Liver (tissue), 9 donors: ENCODE results near the gene RINT1. TPM values are rescaled to one million over a fixed set of nuclear protein-coding genes. Genes with fewer than 3 reads are reported as not detected.
A peak's percentile ranks its signal among the peaks of the same experiment; 100 is the strongest.

Experiments used
- DNase-seq: peaks from one replicate; pipeline ENCODE4 v3.0.0-alpha.2; 2017; ENCODE audit warnings: low spot score
- H3K27ac ChIP-seq, 2 donors: one replicate each; pipeline ENCODE4 v1.7.0; 2013; ENCODE audit warnings: inconsistent platforms in 2 of 2, low read length in 2 of 2, control low read depth in 1 of 2, low read depth in 1 of 2, mild to moderate bottlenecking in 1 of 2
- H3K27me3 ChIP-seq, 4 donors: one replicate each; pipeline versions ENCODE4 v1.6.1 to v1.7.0; 2013; ENCODE audit warnings: low read length in 3 of 4, inconsistent platforms in 1 of 4, mild to moderate bottlenecking in 1 of 4, moderate library complexity in 1 of 4; ENCODE audit not compliant: control insufficient read depth in 4 of 4, insufficient read depth in 4 of 4
- H3K36me3 ChIP-seq, 4 donors: one replicate each; pipeline versions ENCODE4 v1.6.1 to v1.7.0; 2013; ENCODE audit warnings: low read length in 3 of 4, mild to moderate bottlenecking in 3 of 4, low read depth in 1 of 4, moderate library complexity in 1 of 4; ENCODE audit not compliant: control insufficient read depth in 4 of 4, insufficient read depth in 3 of 4
- H3K4me1 ChIP-seq, 4 donors: one replicate each; pipeline versions ENCODE4 v1.6.1 to v1.7.0; 2013; ENCODE audit warnings: low read length in 3 of 4, mild to moderate bottlenecking in 3 of 4, moderate library complexity in 1 of 4; ENCODE audit not compliant: control insufficient read depth in 4 of 4, insufficient read depth in 4 of 4
- H3K4me3 ChIP-seq, 3 donors: one replicate each; pipeline versions ENCODE4 v1.6.1 to v1.7.0; 2013; ENCODE audit warnings: low read length in 3 of 3, control low read depth in 1 of 3, low read depth in 1 of 3, mild to moderate bottlenecking in 1 of 3
- H3K9ac ChIP-seq, 2 donors: one replicate each; pipeline ENCODE4 v1.7.0; 2013; ENCODE audit warnings: low read length in 2 of 2, mild to moderate bottlenecking in 2 of 2, moderate library complexity in 2 of 2, control low read depth in 1 of 2, low read depth in 1 of 2
- H3K9me3 ChIP-seq, 4 donors: one replicate each; pipeline versions ENCODE4 v1.6.1 to v1.7.0; 2013; ENCODE audit warnings: low read length in 3 of 4; ENCODE audit not compliant: control insufficient read depth in 4 of 4
- FOXA1 ChIP-seq: IDR thresholded peaks from 2 replicates; pipeline ENCODE4 v1.6.1; 2016; ENCODE audit warnings: antibody characterized with exemption
- FOXA2 ChIP-seq: IDR thresholded peaks from 2 replicates; pipeline ENCODE4 v1.6.1; 2016; ENCODE audit warnings: antibody characterized with exemption
- HNF4G ChIP-seq: IDR thresholded peaks from 2 replicates; pipeline ENCODE4 v1.6.1; 2016; ENCODE audit warnings: antibody characterized with exemption
- JUND ChIP-seq, 2 donors: IDR thresholded peaks; 2 replicates each; pipeline ENCODE4 v1.6.1; 2016; ENCODE audit warnings: antibody characterized with exemption in 2 of 2
- NR2F2 ChIP-seq: IDR thresholded peaks from 2 replicates; pipeline ENCODE4 v1.6.1; 2016; ENCODE audit warnings: antibody characterized with exemption
- RAD21 ChIP-seq, 2 donors: IDR thresholded peaks; 2 replicates each; pipeline ENCODE4 v1.6.1; 2016; ENCODE audit warnings: antibody characterized with exemption in 2 of 2, mild to moderate bottlenecking in 2 of 2
- RXRA ChIP-seq, 2 donors: IDR thresholded peaks; 2 replicates each; pipeline ENCODE4 v1.6.1; 2017 to 2018; ENCODE audit warnings: antibody characterized with exemption in 2 of 2, mild to moderate bottlenecking in 1 of 2
- SP1 ChIP-seq: IDR thresholded peaks from 2 replicates; pipeline ENCODE4 v1.6.1; 2018; ENCODE audit warnings: antibody characterized with exemption, mild to moderate bottlenecking
- YY1 ChIP-seq: IDR thresholded peaks from 2 replicates; pipeline ENCODE4 v1.6.1; 2016; ENCODE audit warnings: antibody characterized with exemption, mild to moderate bottlenecking
- WGBS: extraction: QIAGEN DNeasy Blood & Tissue Kit; methylation state at CpG from one replicate; pipeline ENCODE4 v1.1.7; 2013; 5-methylcytosine and 5-hydroxymethylcytosine counted together
- polyA plus RNA-seq, 2 donors: library from polyadenylated mRNA; stranded (reverse) in 1 of 2; unstranded in 1 of 2; fragments of 200-250 nt in 1 of 2; fragments of >200 nt in 1 of 2; fragmentation: Nextera tagmentation in 1 of 2; extraction: Ambion mirVana in 1 of 2; gene quantifications; one replicate each; pipeline versions ENCODE4 v1.2.1 to v1.2.3, GENCODE V29; 2013 to 2015
- total RNA-seq, 2 donors: library from RNA; depleted of rRNA; stranded (reverse); fragments of >200 nt; gene quantifications; one replicate each; pipeline ENCODE4 v1.2.3, GENCODE V29; 2014
- TF ChIP-seq, protein P1 (sequence below): IDR thresholded peaks from 2 replicates; pipeline ENCODE4 v1.6.1; 2016; ENCODE audit warnings: antibody characterized with exemption
- TF ChIP-seq, protein P2 (sequence below): IDR thresholded peaks from 2 replicates; pipeline ENCODE4 v1.6.1; 2016; ENCODE audit warnings: antibody characterized with exemption
- donor health status: healthy.
- donor health status: healthy.
- donor health status: healthy.
- donor health status: healthy.
- donor health status: healthy.

The RINT1 gene
- total and polyA plus RNA-seq, 4 donors: 4.5 to 10.9 (median 7.2) TPM

DNA sequence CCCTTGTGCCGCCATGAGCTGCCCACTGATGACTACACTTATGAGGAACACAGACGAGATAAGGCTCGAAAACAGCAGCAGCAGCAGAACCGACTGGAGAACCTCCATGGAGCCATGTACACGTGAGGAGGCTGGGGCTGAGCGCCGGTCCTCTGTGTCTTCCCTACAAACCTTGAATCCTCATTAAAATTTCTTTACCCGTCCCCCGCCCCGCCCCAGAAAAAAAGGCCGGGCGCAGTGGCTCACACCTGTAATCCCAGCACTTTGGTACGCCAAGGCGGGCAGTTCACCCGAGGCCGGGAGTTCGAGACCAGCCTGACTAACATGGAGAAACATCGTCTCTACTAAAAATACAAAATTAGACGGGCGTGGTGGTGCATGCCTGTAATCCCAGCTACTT is 1.5 kb upstream of the RINT1 start (continued):
- TF ChIP-seq, protein P1, sequence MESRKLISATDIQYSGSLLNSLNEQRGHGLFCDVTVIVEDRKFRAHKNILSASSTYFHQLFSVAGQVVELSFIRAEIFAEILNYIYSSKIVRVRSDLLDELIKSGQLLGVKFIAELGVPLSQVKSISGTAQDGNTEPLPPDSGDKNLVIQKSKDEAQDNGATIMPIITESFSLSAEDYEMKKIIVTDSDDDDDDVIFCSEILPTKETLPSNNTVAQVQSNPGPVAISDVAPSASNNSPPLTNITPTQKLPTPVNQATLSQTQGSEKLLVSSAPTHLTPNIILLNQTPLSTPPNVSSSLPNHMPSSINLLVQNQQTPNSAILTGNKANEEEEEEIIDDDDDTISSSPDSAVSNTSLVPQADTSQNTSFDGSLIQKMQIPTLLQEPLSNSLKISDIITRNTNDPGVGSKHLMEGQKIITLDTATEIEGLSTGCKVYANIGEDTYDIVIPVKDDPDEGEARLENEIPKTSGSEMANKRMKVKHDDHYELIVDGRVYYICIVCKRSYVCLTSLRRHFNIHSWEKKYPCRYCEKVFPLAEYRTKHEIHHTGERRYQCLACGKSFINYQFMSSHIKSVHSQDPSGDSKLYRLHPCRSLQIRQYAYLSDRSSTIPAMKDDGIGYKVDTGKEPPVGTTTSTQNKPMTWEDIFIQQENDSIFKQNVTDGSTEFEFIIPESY: no peak
- TF ChIP-seq SP1 (no peak), NR2F2 (no peak), FOXA1 (no peak), JUND (IDR thresholded peaks at IDR 0.05) (no peak), RAD21 (IDR thresholded peaks at IDR 0.05) (no peak), YY1 (no peak)
- TF ChIP-seq, protein P2, sequence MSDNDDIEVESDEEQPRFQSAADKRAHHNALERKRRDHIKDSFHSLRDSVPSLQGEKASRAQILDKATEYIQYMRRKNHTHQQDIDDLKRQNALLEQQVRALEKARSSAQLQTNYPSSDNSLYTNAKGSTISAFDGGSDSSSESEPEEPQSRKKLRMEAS: no peak

DNA sequence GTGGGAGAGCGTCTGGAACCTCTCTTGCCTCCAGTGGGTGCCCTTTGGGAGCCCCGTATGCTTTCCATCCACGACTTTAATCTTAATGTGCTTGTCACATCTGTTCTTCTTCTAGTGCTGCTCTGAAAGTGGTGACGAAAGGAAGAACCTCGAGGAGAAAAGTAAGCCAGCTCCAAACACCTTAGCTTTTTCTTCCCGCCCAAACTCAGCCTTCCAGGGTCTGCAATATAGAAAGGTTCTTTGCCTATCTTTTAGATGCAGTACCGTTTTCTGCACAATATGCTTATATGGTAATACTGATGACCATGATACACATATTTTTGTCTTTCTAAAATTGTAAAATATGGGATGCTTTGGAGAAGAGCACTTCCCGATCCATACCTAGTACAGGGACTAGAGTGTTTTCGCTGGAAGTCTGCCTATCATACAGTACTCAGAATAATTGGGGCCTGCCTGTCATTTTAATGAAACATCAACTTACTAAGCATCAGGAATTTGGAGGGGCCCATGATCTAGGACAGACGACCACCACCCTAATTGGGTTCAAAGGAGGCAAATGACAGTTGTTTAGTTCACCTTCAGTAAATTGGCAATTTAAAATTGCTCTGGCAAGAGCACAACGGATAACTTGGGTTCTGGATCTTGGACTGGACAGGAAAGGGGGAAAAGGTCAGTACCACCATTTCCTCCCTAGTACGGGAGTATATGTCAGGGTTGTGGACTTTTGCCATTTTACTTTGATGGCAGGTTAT is 884 bp downstream of the RINT1 start:
- WGBS: 39% methylated on average over 12 of the region's 12 CpGs
- Histone ChIP-seq H3K27ac (peak overlapping the region; percentile 80 to 83), H3K9ac (peak overlapping the region; percentile 79 to 85), H3K4me3 (peak overlapping the region; percentile 87 to 96 (median 94)), H3K9me3 (no peaks in the 10 kb centered on the region), H3K27me3 (no peaks in the 10 kb centered on the region), H3K36me3 (peaks cover 2 to 7% (median 4%) of the 10 kb centered on the region in 4 donors), H3K4me1 (peaks cover 0 to 17% (median 15%) of the 10 kb centered on the region in 4 donors)
- DNase-seq: no peak
- no peak for TF ChIP-seq RAD21 (IDR thresholded peaks at IDR 0.05)
- no peak for TF ChIP-seq NR2F2
- TF ChIP-seq YY1: no peak
- TF ChIP-seq, protein P1: no peak

DNA sequence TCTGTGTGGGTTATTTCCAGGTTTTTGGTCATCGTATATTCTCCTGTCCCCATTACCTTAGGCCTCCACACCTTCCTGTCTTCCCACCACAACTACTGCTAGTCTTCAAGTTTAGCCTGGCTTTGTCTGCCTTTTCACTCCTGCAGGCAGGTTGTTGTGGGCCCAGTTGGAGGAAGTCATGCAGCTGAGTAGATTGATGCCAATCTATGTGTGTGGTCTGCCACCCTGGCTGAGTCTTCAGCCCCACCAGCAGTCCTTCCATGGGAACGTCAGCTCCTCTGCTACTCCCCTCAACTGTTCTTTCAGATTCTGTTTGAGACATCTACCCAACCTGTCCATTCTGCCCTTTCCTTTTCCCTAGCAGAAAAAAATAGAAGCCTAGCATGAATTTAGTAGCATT is 6.3 kb downstream of the RINT1 start:
- no peak for DNase-seq
- no peak overlapping the region for H3K4me3 ChIP-seq
- H3K27ac ChIP-seq: no peak overlapping the region
- no peak overlapping the region for H3K9ac ChIP-seq
- no peaks in the 10 kb centered on the region for H3K9me3 ChIP-seq
- peaks cover 11 to 42% (median 25%) of the 10 kb centered on the region in 4 donors for H3K36me3 ChIP-seq
- TF ChIP-seq JUND (IDR thresholded peaks at IDR 0.05) (no peak), YY1 (no peak)
- peaks cover 0 to 3% (median 2%) of the 10 kb centered on the region in 4 donors for H3K4me1 ChIP-seq
- WGBS: 93% methylated on average over 2 of the region's 2 CpGs
- H3K27me3 ChIP-seq: no peaks in the 10 kb centered on the region

DNA sequence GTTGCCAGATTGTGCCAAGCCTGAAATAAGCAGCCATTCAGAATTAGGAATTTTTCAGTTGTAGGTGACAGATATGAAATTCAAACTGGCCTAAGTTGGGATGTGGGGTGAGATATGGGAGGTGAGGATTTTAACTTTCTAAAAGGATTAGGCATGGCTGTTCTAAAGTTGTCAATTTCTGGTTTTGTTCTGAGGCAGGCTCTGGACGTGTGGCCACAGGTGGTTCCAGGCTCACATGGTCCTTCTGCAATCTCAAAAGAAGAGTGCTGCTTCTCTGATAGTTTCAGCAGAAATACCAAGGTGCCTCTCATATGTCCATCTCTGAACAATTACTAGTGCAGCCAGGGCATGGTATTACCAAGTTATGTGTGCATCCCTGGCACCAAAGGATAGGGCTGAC is 27.9 kb downstream of the RINT1 start:
- peaks cover 6 to 39% (median 30%) of the 10 kb centered on the region in 4 donors for H3K36me3 ChIP-seq
- no peaks in the 10 kb centered on the region for H3K27me3 ChIP-seq
- H3K4me1 ChIP-seq: no peaks in the 10 kb centered on the region
- no peak overlapping the region for H3K4me3 ChIP-seq
- no peaks in the 10 kb centered on the region for H3K9me3 ChIP-seq
- TF ChIP-seq SP1 (no peak), RXRA (IDR thresholded peaks at IDR 0.05) (no peak), JUND (IDR thresholded peaks at IDR 0.05) (no peak), HNF4G (no peak), FOXA2 (no peak)
- no peak for DNase-seq
- H3K9ac ChIP-seq: no peak overlapping the region
- 91% methylated on average over 1 of the region's 1 CpG for WGBS
- no peak overlapping the region for H3K27ac ChIP-seq
